Measurements from ENCODE around the gene UGT1A5.

DNA sequence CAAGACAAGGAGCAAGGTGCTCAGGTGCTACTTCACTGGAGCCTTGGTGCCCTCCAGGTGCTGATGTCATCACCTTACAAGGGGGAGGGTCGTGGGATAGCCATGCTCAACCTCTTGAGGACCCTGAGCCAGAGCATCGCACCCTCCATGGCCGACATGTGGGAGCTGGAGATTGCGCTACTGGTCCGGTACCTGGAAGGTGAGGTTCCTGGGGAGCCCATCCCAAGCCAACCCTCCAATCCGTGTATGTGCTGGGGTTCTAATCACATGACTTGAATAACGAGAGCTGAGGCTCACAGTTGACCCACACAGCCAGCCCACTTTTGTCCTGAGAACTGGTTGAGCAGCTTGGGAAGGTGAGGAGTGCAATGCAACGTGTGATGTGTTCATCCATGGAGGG, 91.3 kb downstream of the UGT1A5 start:
- TF ChIP-seq, protein P1, sequence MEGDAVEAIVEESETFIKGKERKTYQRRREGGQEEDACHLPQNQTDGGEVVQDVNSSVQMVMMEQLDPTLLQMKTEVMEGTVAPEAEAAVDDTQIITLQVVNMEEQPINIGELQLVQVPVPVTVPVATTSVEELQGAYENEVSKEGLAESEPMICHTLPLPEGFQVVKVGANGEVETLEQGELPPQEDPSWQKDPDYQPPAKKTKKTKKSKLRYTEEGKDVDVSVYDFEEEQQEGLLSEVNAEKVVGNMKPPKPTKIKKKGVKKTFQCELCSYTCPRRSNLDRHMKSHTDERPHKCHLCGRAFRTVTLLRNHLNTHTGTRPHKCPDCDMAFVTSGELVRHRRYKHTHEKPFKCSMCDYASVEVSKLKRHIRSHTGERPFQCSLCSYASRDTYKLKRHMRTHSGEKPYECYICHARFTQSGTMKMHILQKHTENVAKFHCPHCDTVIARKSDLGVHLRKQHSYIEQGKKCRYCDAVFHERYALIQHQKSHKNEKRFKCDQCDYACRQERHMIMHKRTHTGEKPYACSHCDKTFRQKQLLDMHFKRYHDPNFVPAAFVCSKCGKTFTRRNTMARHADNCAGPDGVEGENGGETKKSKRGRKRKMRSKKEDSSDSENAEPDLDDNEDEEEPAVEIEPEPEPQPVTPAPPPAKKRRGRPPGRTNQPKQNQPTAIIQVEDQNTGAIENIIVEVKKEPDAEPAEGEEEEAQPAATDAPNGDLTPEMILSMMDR (IDR thresholded peaks at IDR 0.05 in 2 of 3, conservative IDR thresholded peaks at IDR 0.05 in 1 of 3; ENCODE audit: borderline replicate concordance in 1 of 3, insufficient read depth in 1 of 3, low read depth in 2 of 3, low read length in 2 of 3), result no peak
- TF ChIP-seq SIN3A (IDR thresholded peaks at IDR 0.05; ENCODE audit: low read depth), result no peak
- TF ChIP-seq EZH2phosphoT487 (IDR thresholded peaks at IDR 0.05; ENCODE audit: borderline replicate concordance), result no peak
- no peak for TF ChIP-seq SP1 (IDR thresholded peaks at IDR 0.05; ENCODE audit: low read depth)
- no peak for TF ChIP-seq EZH2 (IDR thresholded peaks at IDR 0.05)
- TF ChIP-seq RAD21 (IDR thresholded peaks at IDR 0.05; ENCODE audit: low read depth), result no peak
- no peak for TF ChIP-seq FOSL1 (IDR thresholded peaks at IDR 0.05; ENCODE audit: low read depth)
- TF ChIP-seq POLR2AphosphoS5 (IDR thresholded peaks at IDR 0.05; ENCODE audit: low read depth, low read length), result no peak
- no peak for TF ChIP-seq POLR2A (IDR thresholded peaks at IDR 0.05; ENCODE audit: borderline replicate concordance, extremely low read depth, insufficient read depth, insufficient read length)
- TF ChIP-seq CBX3 (IDR thresholded peaks at IDR 0.05; ENCODE audit: low read depth), result no peak
- TF ChIP-seq EGR1 (IDR thresholded peaks at IDR 0.05; ENCODE audit: low read depth), result no peak
- TF ChIP-seq ZFX (IDR thresholded peaks at IDR 0.05), result no peak

All from HCT116 (cell line).